B cell (primary cell): ENCODE data around the gene KCNJ10. TPM values are rescaled to one million over a fixed set of nuclear protein-coding genes. Genes with fewer than 3 reads are reported as not detected.

Experiments
- ATAC-seq: fragments of 200-7000 bp; cut with Tn5 transposase; one replicate; pipeline ENCODE4 v1.10.0; 2021; ENCODE audit warnings: low read depth, mild to moderate bottlenecking, moderate number of reproducible peaks, moderate library complexity
- CTCF ChIA-PET: fragments of 350-600 bp; sonication (Branson Sonifier 250); formaldehyde crosslinking; loops from one replicate; lab custom pipeline; 2021; ENCODE audit warnings: antibody characterized with exemption, inconsistent platforms; lab: Charles Lee
- POLR2A ChIA-PET: fragments of 350-600 bp; sonication (Branson Sonifier 250); formaldehyde crosslinking; loops from one replicate; lab custom pipeline; 2021; ENCODE audit warnings: antibody characterized with exemption; lab: Charles Lee
- DNase-seq: peaks from one replicate; pipeline ENCODE4 v3.0.0; 2013
- H2AFZ ChIP-seq: 2 replicates; pipeline ENCODE4 v1.6.1; 2012; ENCODE audit warnings: mild to moderate bottlenecking, low read depth, low read length; ENCODE audit not compliant: insufficient read depth, poor library complexity, severe bottlenecking
- H3K27ac ChIP-seq, 2 donors: 1 replicate in 1 of 2; 2 replicates in 1 of 2; pipeline ENCODE4 v1.5.1; 2012 to 2013; ENCODE audit warnings: low read length in 2 of 2, mild to moderate bottlenecking in 2 of 2, moderate library complexity in 1 of 2
- H3K27me3 ChIP-seq, 4 experiments: fragments of 200-600 bp in 1 of 4; sonication (generic) in 1 of 4; replicated peaks in 1 of 4; 1 replicate in 2 of 4; 2 replicates in 2 of 4; pipeline versions ENCODE4 v1.6.1 to v1.7.0; 2013 to 2016; ENCODE audit warnings: low read length in 3 of 4, mild to moderate bottlenecking in 2 of 4, mixed read lengths in 1 of 4, moderate library complexity in 1 of 4; ENCODE audit not compliant: insufficient read depth in 4 of 4, control insufficient read depth in 3 of 4; ENCODE audit errors: control extremely low read depth in 1 of 4
- H3K36me3 ChIP-seq, 2 experiments: replicated peaks in 1 of 2; 1 replicate in 1 of 2; 2 replicates in 1 of 2; pipeline versions ENCODE4 v1.6.1 to v1.7.1; 2013; ENCODE audit warnings: low read length in 1 of 2; ENCODE audit not compliant: insufficient read depth in 2 of 2, control insufficient read depth in 1 of 2; ENCODE audit errors: control extremely low read depth in 1 of 2, extremely low read depth in 1 of 2
- H3K4me1 ChIP-seq, 2 donors: fragments of 200-600 bp in 1 of 2; sonication (generic) in 1 of 2; 1 replicate in 1 of 2; 2 replicates in 1 of 2; pipeline versions ENCODE4 v1.5.1 to v1.6.1; 2013 to 2017; ENCODE audit warnings: low read length in 2 of 2; ENCODE audit not compliant: control insufficient read depth in 2 of 2, insufficient read depth in 2 of 2
- H3K4me2 ChIP-seq: replicated peaks from 2 replicates; pipeline ENCODE3; 2012; ENCODE audit warnings: mild to moderate bottlenecking, low read depth, low read length; ENCODE audit not compliant: poor library complexity, severe bottlenecking
- H3K4me3 ChIP-seq, 5 experiments: fragments of 200-600 bp in 1 of 5; sonication (generic) in 1 of 5; 1 replicate in 3 of 5; 2 replicates in 2 of 5; pipeline versions ENCODE4 v1.5.1 to v1.7.0; 2011 to 2016; ENCODE audit warnings: low read length in 4 of 5, mild to moderate bottlenecking in 4 of 5, low read depth in 2 of 5, control low read depth in 1 of 5, moderate library complexity in 1 of 5; ENCODE audit not compliant: insufficient read depth in 1 of 5; ENCODE audit errors: control extremely low read depth in 1 of 5, extremely low read depth in 1 of 5
- H3K79me2 ChIP-seq: fragments of 200-600 bp; sonication (generic); one replicate; pipeline ENCODE4 v1.6.0; 2016; ENCODE audit warnings: low read length; ENCODE audit not compliant: control insufficient read depth, insufficient read depth
- H3K9ac ChIP-seq: fragments of 200-600 bp; sonication (generic); 2 replicates; pipeline ENCODE4 v1.6.1; 2017; ENCODE audit warnings: mild to moderate bottlenecking, low read length, moderate library complexity
- H3K9me3 ChIP-seq, 3 donors: one replicate each; pipeline versions ENCODE4 v1.6.1 to v1.7.1; 2013; ENCODE audit warnings: low read length in 2 of 3; ENCODE audit not compliant: control insufficient read depth in 2 of 3, insufficient read depth in 1 of 3; ENCODE audit errors: control extremely low read depth in 1 of 3
- H4K20me1 ChIP-seq: 2 replicates; pipeline ENCODE4 v1.6.0; 2012; ENCODE audit warnings: mild to moderate bottlenecking, low read length; ENCODE audit not compliant: insufficient read depth, control insufficient read depth, poor library complexity, severe bottlenecking
- H3K27ac Mint-ChIP-seq: one replicate; pipeline ENCODE4 v1.8.0; 2021; ENCODE audit warnings: mixed read lengths
- H3K27me3 Mint-ChIP-seq: one replicate; pipeline ENCODE4 v1.8.0; 2021; ENCODE audit warnings: mixed read lengths
- H3K4me1 Mint-ChIP-seq: one replicate; pipeline ENCODE4 v1.8.0; 2021; ENCODE audit warnings: mixed read lengths
- H3K4me3 Mint-ChIP-seq: one replicate; pipeline ENCODE4 v1.8.0; 2021; ENCODE audit warnings: mixed read lengths
- H3K9me3 Mint-ChIP-seq: one replicate; pipeline ENCODE4 v1.8.0; 2022; ENCODE audit warnings: mixed read lengths; ENCODE audit not compliant: insufficient read depth
- CTCF ChIP-seq: fragments of 200-600 bp; IDR thresholded peaks from one replicate; pipeline ENCODE4 v1.8.0; 2022; ENCODE audit warnings: antibody characterized with exemption, mild to moderate bottlenecking
- EZH2 ChIP-seq: IDR thresholded peaks from 2 replicates; pipeline ENCODE4 v1.6.1; 2012; ENCODE audit warnings: borderline replicate concordance, low read depth, mild to moderate bottlenecking, moderate library complexity, low read length; ENCODE audit not compliant: insufficient read depth, poor library complexity, severe bottlenecking
- whole genome bisulfite sequencing: methylation state at CpG from one replicate; pipeline ENCODE4 v1.1.5; 2013; ENCODE audit warnings: missing lambda C conversion rate; ENCODE audit not compliant: insufficient coverage; 5-methylcytosine and 5-hydroxymethylcytosine counted together
- intact Hi-C: fragments of 100-400 bp; cut with micrococcal nuclease; formaldehyde crosslinking; loops from one replicate; pipeline ENCODE4 v1.10.0; 2022
- polyA plus RNA-seq: library from polyadenylated mRNA; depleted of rRNA; stranded (reverse); fragments of >200 nt; gene quantifications from 2 replicates; pipeline ENCODE4 v1.2.3, GENCODE V29; 2012
- total RNA-seq, 2 donors: library from RNA; stranded (reverse); fragments of 120-200 nt in 1 of 2; gene quantifications; 1 replicate in 1 of 2; 2 replicates in 1 of 2; pipeline versions ENCODE4 v1.2.3 to v1.2.4, GENCODE V29; 2013 to 2022

The KCNJ10 gene
- total and polyA plus RNA-seq, 2 donors (not counting 1 experiment from before 2014, with no cell fraction given) = not detected

- H3K4me1 Mint-ChIP-seq = peaks cover 5% of the 10 kb centered on the region
- H3K4me2 ChIP-seq = no peak overlapping the region
- TF ChIP-seq EZH2 (no peak), CTCF (no peak)
- peaks cover 0 to 18% (median 6%) of the 10 kb centered on the region in 4 experiments for H3K27me3 ChIP-seq
- no peaks in the 10 kb centered on the region for H3K9me3 Mint-ChIP-seq
- H2AFZ ChIP-seq = no peak overlapping the region
- no peak overlapping the region for H3K4me3 Mint-ChIP-seq
- no peak overlapping the region for H3K4me3 ChIP-seq
- ATAC-seq = no peak
- intact Hi-C loops = no loop called here
- DNase-seq = no peak
- H3K36me3 ChIP-seq = no peaks in the 10 kb centered on the region
- no peak overlapping the region for H3K27ac Mint-ChIP-seq
- POLR2A ChIA-PET = no interaction called here
- H3K27ac ChIP-seq = no peak overlapping the region
- H3K4me1 ChIP-seq = no peaks in the 10 kb centered on the region
- 30% methylated on average over 1 of the region's 1 CpG for WGBS
- H3K9ac ChIP-seq = no peak overlapping the region
- H3K27me3 Mint-ChIP-seq = peaks cover 41% of the 10 kb centered on the region
- no peaks in the 10 kb centered on the region for H4K20me1 ChIP-seq
- no peaks in the 10 kb centered on the region for H3K79me2 ChIP-seq
- no peaks in the 10 kb centered on the region for H3K9me3 ChIP-seq
- CTCF ChIA-PET = no interaction called here
These were observed 82.0 kb downstream of the KCNJ10 start for GRCh38 chr1:159988006-159988405.

GRCh38 chr1:159987186-159987585 is 82.8 kb downstream of the KCNJ10 start:
- H3K79me2 ChIP-seq = no peaks in the 10 kb centered on the region
- H3K27me3 ChIP-seq = peaks cover 0 to 21% (median 5%) of the 10 kb centered on the region in 4 experiments
- H4K20me1 ChIP-seq = no peaks in the 10 kb centered on the region
- no peaks in the 10 kb centered on the region for H3K36me3 ChIP-seq
- ChIA-PET CTCF (no interaction called here), POLR2A (no interaction called here)
- H3K4me1 Mint-ChIP-seq = peaks cover 5% of the 10 kb centered on the region
- H3K27ac ChIP-seq = no peak overlapping the region
- no peaks in the 10 kb centered on the region for H3K9me3 ChIP-seq
- no peak overlapping the region for H3K4me3 ChIP-seq
- H3K4me3 Mint-ChIP-seq = no peak overlapping the region
- no peak for ATAC-seq
- no peak for DNase-seq
- TF ChIP-seq CTCF (no peak), EZH2 (no peak)
- H3K9me3 Mint-ChIP-seq = no peaks in the 10 kb centered on the region
- H3K27me3 Mint-ChIP-seq = peaks cover 43% of the 10 kb centered on the region
- no peak overlapping the region for H3K9ac ChIP-seq
- intact Hi-C loops = no loop called here
- 95% methylated on average over 3 of the region's 4 CpGs for WGBS
- no peaks in the 10 kb centered on the region for H3K4me1 ChIP-seq
- no peak overlapping the region for H3K4me2 ChIP-seq
- no peak overlapping the region for H2AFZ ChIP-seq
- no peak overlapping the region for H3K27ac Mint-ChIP-seq
